ENCODE results near the gene ZFHX3. TPM values are rescaled to one million over a fixed set of nuclear protein-coding genes. Genes with fewer than 3 reads are reported as not detected.

ZFHX3 gene
- total RNA-seq, 1 donor from 2014 or later, result 68.1 TPM

DNA sequence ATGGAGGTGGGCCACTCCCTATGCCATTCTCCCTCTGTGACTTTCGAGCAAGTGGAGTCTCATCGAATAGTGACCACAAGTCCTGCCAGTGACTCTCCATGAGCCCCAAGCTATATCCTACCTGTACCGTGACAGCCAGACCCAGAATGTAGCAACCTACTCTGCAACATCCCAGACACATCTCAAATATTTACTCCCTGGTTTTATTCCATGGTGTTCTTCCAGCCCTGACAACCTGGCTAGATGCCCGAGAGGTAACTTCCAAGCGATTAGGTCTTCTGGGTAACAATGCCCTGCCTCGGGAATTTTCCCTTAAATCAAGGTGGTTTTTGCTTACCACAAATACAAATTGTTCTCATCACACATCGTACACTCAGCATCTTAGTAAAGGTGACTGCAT is 211.7 kb downstream of the ZFHX3 start:
- Mint-ChIP-seq H3K4me1 (peaks cover 49% of the 10 kb centered on the region), H3K4me3 (no peak overlapping the region), H3K9me3 (no peaks in the 10 kb centered on the region), H3K27me3 (ENCODE audit: low read depth) (no peaks in the 10 kb centered on the region), H3K27ac (no peak overlapping the region), H3K36me3 (no peaks in the 10 kb centered on the region)
- TF ChIP-seq CTCF (IDR thresholded peaks at IDR 0.05; ENCODE audit: unreplicated experiment), result no peak
- DNase-seq (ENCODE audit: low spot score in 2 of 2, unreplicated experiment in 2 of 2), result no peak

GRCh38 chr16:72835086-72835485 is 212.8 kb downstream of the ZFHX3 start:
- Mint-ChIP-seq H3K27ac (no peak overlapping the region), H3K9me3 (no peaks in the 10 kb centered on the region), H3K4me1 (peaks cover 38% of the 10 kb centered on the region), H3K27me3 (ENCODE audit: low read depth) (no peaks in the 10 kb centered on the region), H3K36me3 (no peaks in the 10 kb centered on the region), H3K4me3 (no peak overlapping the region)
- no peak for DNase-seq (ENCODE audit: low spot score in 2 of 2, unreplicated experiment in 2 of 2)
- TF ChIP-seq CTCF (IDR thresholded peaks at IDR 0.05; ENCODE audit: unreplicated experiment), result no peak

- TF ChIP-seq CTCF (IDR thresholded peaks at IDR 0.05; ENCODE audit: unreplicated experiment), result no peak
- no peak overlapping the region for H3K27ac Mint-ChIP-seq
- no peak overlapping the region for H3K4me3 Mint-ChIP-seq
- no peaks in the 10 kb centered on the region for H3K27me3 Mint-ChIP-seq (ENCODE audit: low read depth)
- no peaks in the 10 kb centered on the region for H3K9me3 Mint-ChIP-seq
- H3K36me3 Mint-ChIP-seq, result peaks cover 2% of the 10 kb centered on the region
- DNase-seq (ENCODE audit: low spot score in 2 of 2, unreplicated experiment in 2 of 2), result no peak
- peaks cover 33% of the 10 kb centered on the region for H3K4me1 Mint-ChIP-seq
These were observed 213.4 kb downstream of the ZFHX3 start for GRCh38 chr16:72834499-72834898.

DNA sequence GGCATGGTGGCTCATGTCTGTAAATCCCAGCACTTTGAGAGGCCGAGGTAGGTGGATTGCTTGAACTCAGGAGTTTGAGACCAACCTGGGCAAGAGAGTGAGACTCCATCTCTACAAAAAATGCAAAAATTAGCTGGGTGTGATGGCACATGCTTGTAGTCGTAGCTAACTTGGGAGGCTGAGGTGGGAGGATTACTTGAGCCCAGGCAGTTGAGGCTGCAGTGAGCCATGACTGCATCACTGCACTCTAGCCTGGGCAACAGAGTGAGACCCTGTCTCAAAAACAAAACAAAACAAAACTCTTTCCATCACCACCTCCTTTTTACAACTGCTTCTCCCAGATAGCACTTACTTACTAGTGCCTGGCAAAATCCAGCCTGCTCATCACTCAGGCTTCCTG is 214.0 kb downstream of the ZFHX3 start:
- no peak overlapping the region for H3K4me3 Mint-ChIP-seq
- H3K9me3 Mint-ChIP-seq, result no peaks in the 10 kb centered on the region
- peaks cover 28% of the 10 kb centered on the region for H3K4me1 Mint-ChIP-seq
- H3K27me3 Mint-ChIP-seq (ENCODE audit: low read depth), result no peaks in the 10 kb centered on the region
- TF ChIP-seq CTCF (IDR thresholded peaks at IDR 0.05; ENCODE audit: unreplicated experiment), result no peak
- H3K27ac Mint-ChIP-seq, result no peak overlapping the region
- peaks cover 3% of the 10 kb centered on the region for H3K36me3 Mint-ChIP-seq
- no peak for DNase-seq (ENCODE audit: low spot score in 2 of 2, unreplicated experiment in 2 of 2)

- Mint-ChIP-seq H3K9me3 (no peaks in the 10 kb centered on the region), H3K27me3 (ENCODE audit: low read depth) (no peaks in the 10 kb centered on the region), H3K27ac (peak overlapping the region; percentile 51), H3K36me3 (peaks cover 3% of the 10 kb centered on the region), H3K4me1 (peaks cover 23% of the 10 kb centered on the region), H3K4me3 (no peak overlapping the region)
- no peak for TF ChIP-seq CTCF (IDR thresholded peaks at IDR 0.05; ENCODE audit: unreplicated experiment)
- DNase-seq (ENCODE audit: low spot score in 2 of 2, unreplicated experiment in 2 of 2), result no peak
These were observed 214.4 kb downstream of the ZFHX3 start for GRCh38 chr16:72833482-72833881.

- Mint-ChIP-seq H3K9me3 (no peaks in the 10 kb centered on the region), H3K27me3 (ENCODE audit: low read depth) (no peaks in the 10 kb centered on the region), H3K4me3 (no peak overlapping the region), H3K27ac (peak overlapping the region; percentile 51), H3K36me3 (peaks cover 3% of the 10 kb centered on the region), H3K4me1 (peaks cover 24% of the 10 kb centered on the region)
- peak; percentile 70 to 94 for DNase-seq (ENCODE audit: low spot score in 2 of 2, unreplicated experiment in 2 of 2)
- TF ChIP-seq CTCF (IDR thresholded peaks at IDR 0.05; ENCODE audit: unreplicated experiment), result peak; percentile 93
These were observed 215.2 kb downstream of the ZFHX3 start for GRCh38 chr16:72832621-72833248.

Measured in mesothelial cell of epicardium (in vitro differentiated cells).